Activated naive CD4-positive, alpha-beta T cell treated with anti-CD3 and anti-CD28 coated beads, Interleukin-2, amount 50 U/mL, for 24 hours (primary cell): ENCODE data around the gene PARP3.
"Not testable (repeated sequence)": the region's sequence is repeated elsewhere in the genome, so short reads cannot be mapped to it uniquely, and the experiment has no call there.

Experiments used
- H3K27ac Mint-ChIP-seq: one replicate; pipeline ENCODE4 v1.8.0; 2021; ENCODE audit warnings: mild to moderate bottlenecking, mixed read lengths
- H3K27me3 Mint-ChIP-seq: one replicate; pipeline ENCODE4 v1.8.0; 2021; ENCODE audit warnings: mixed read lengths
- H3K36me3 Mint-ChIP-seq: one replicate; pipeline ENCODE4 v1.8.0; 2021; ENCODE audit warnings: mixed read lengths
- H3K4me1 Mint-ChIP-seq: one replicate; pipeline ENCODE4 v1.8.0; 2021; ENCODE audit warnings: mixed read lengths
- H3K4me3 Mint-ChIP-seq: one replicate; pipeline ENCODE4 v1.8.0; 2021; ENCODE audit warnings: mild to moderate bottlenecking, mixed read lengths
- H3K9me3 Mint-ChIP-seq: one replicate; pipeline ENCODE4 v1.8.0; 2021; ENCODE audit warnings: mixed read lengths

PARP3 gene

GRCh38 chr3:51941798-51942602 lies at the start of gene PARP3, which contains the start of gene RRP9:
TSS of gene PARP3 (plus strand) at chr3:51942363. CDS start at chr3:51943356, 993 bp downstream.
TSS of gene RRP9 (minus strand) at chr3:51941904. CDS start at chr3:51941867, 37 bp downstream.
- Mint-ChIP-seq H3K27me3 (no peaks in the 10 kb centered on the region), H3K36me3 (peaks cover 14% of the 10 kb centered on the region), H3K4me1 (peaks cover 33% of the 10 kb centered on the region), H3K4me3 (peak within 1 kb of the TSS; percentile 98), H3K9me3 (no peaks in the 10 kb centered on the region), H3K27ac (peak within 1 kb of the TSS; percentile 92)

- H3K9me3 Mint-ChIP-seq, result no peaks in the 10 kb centered on the region
- peaks cover 20% of the 10 kb centered on the region for H3K27me3 Mint-ChIP-seq
- no peaks in the 10 kb centered on the region for H3K36me3 Mint-ChIP-seq
Observed at GRCh38 chr3:51894391-51894790, 47.8 kb upstream of the PARP3 start.

GRCh38 chr3:51894939-51895338 lies 47.2 kb upstream of the PARP3 start:
- peaks cover 9% of the 10 kb centered on the region for H3K4me1 Mint-ChIP-seq
- no peak overlapping the region for H3K27ac Mint-ChIP-seq
- H3K27me3 Mint-ChIP-seq, result peaks cover 20% of the 10 kb centered on the region
- H3K9me3 Mint-ChIP-seq, result no peaks in the 10 kb centered on the region
- H3K4me3 Mint-ChIP-seq, result no peak overlapping the region
- H3K36me3 Mint-ChIP-seq, result no peaks in the 10 kb centered on the region

More at GRCh38 chr3:51894391-51894790, 47.8 kb upstream of the PARP3 start:
- peaks cover 9% of the 10 kb centered on the region for H3K4me1 Mint-ChIP-seq
- H3K27ac Mint-ChIP-seq, result no peak overlapping the region
- H3K4me3 Mint-ChIP-seq, result no peak overlapping the region

- Mint-ChIP-seq H3K27ac (no peak overlapping the region), H3K4me1 (peaks cover 2% of the 10 kb centered on the region), H3K27me3 (peaks cover 19% of the 10 kb centered on the region), H3K9me3 (no peaks in the 10 kb centered on the region), H3K4me3 (no peak overlapping the region), H3K36me3 (no peaks in the 10 kb centered on the region)
Observed at GRCh38 chr3:51896607-51897305, 45.4 kb upstream of the PARP3 start.

- H3K27me3 Mint-ChIP-seq, result peaks cover 19% of the 10 kb centered on the region
Observed at GRCh38 chr3:51897391-51897790, 44.8 kb upstream of the PARP3 start.

GRCh38 chr3:51900043-51900442 lies 42.1 kb upstream of the PARP3 start:
- H3K4me1 Mint-ChIP-seq, H3K9me3 Mint-ChIP-seq, H3K36me3 Mint-ChIP-seq, H3K27ac Mint-ChIP-seq, H3K4me3 Mint-ChIP-seq: not testable (repeated sequence)
- peaks cover 20% of the 10 kb centered on the region for H3K27me3 Mint-ChIP-seq

More at GRCh38 chr3:51897391-51897790, 44.8 kb upstream of the PARP3 start:
- H3K9me3 Mint-ChIP-seq, result no peaks in the 10 kb centered on the region
- H3K4me3 Mint-ChIP-seq, result no peak overlapping the region
- no peaks in the 10 kb centered on the region for H3K4me1 Mint-ChIP-seq
- H3K36me3 Mint-ChIP-seq, result no peaks in the 10 kb centered on the region
- H3K27ac Mint-ChIP-seq, result no peak overlapping the region

- H3K27me3 Mint-ChIP-seq, result peaks cover 21% of the 10 kb centered on the region
- H3K9me3 Mint-ChIP-seq, H3K4me1 Mint-ChIP-seq, H3K4me3 Mint-ChIP-seq, H3K27ac Mint-ChIP-seq, H3K36me3 Mint-ChIP-seq: not testable (repeated sequence)
Observed at GRCh38 chr3:51902361-51902760, 39.8 kb upstream of the PARP3 start.

- H3K36me3 Mint-ChIP-seq, result peaks cover 8% of the 10 kb centered on the region
- H3K4me1 Mint-ChIP-seq, result no peaks in the 10 kb centered on the region
- H3K27me3 Mint-ChIP-seq, result peaks cover 14% of the 10 kb centered on the region
- no peak overlapping the region for H3K4me3 Mint-ChIP-seq
- H3K27ac Mint-ChIP-seq, result no peak overlapping the region
- H3K9me3 Mint-ChIP-seq, result no peaks in the 10 kb centered on the region
Observed at GRCh38 chr3:51904034-51904823, 37.9 kb upstream of the PARP3 start.

- H3K36me3 Mint-ChIP-seq, result peaks cover 10% of the 10 kb centered on the region
Observed at GRCh38 chr3:51908026-51908425, 34.1 kb upstream of the PARP3 start.

GRCh38 chr3:51916418-51916817 lies 25.7 kb upstream of the PARP3 start:
- Mint-ChIP-seq H3K4me3 (no peak overlapping the region), H3K27me3 (peaks cover 3% of the 10 kb centered on the region), H3K27ac (no peak overlapping the region), H3K36me3 (no peaks in the 10 kb centered on the region), H3K9me3 (no peaks in the 10 kb centered on the region), H3K4me1 (no peaks in the 10 kb centered on the region)

More at GRCh38 chr3:51908026-51908425, 34.1 kb upstream of the PARP3 start:
- H3K4me1 Mint-ChIP-seq, result no peaks in the 10 kb centered on the region
- no peaks in the 10 kb centered on the region for H3K9me3 Mint-ChIP-seq
- H3K4me3 Mint-ChIP-seq, result no peak overlapping the region
- H3K27me3 Mint-ChIP-seq, result peaks cover 10% of the 10 kb centered on the region
- H3K27ac Mint-ChIP-seq, result no peak overlapping the region

GRCh38 chr3:51921081-51921578 lies 21.0 kb upstream of the PARP3 start:
- Mint-ChIP-seq H3K27ac (no peak overlapping the region), H3K9me3 (no peaks in the 10 kb centered on the region), H3K4me1 (no peaks in the 10 kb centered on the region), H3K4me3 (no peak overlapping the region), H3K27me3 (peaks cover 3% of the 10 kb centered on the region), H3K36me3 (no peaks in the 10 kb centered on the region)

GRCh38 chr3:51927061-51927977 lies 14.8 kb upstream of the PARP3 start:
- no peaks in the 10 kb centered on the region for H3K4me1 Mint-ChIP-seq

GRCh38 chr3:51928438-51928837 lies 13.7 kb upstream of the PARP3 start:
- Mint-ChIP-seq H3K27ac (no peak overlapping the region), H3K36me3 (no peaks in the 10 kb centered on the region), H3K4me1 (no peaks in the 10 kb centered on the region), H3K9me3 (no peaks in the 10 kb centered on the region), H3K4me3 (no peak overlapping the region), H3K27me3 (no peaks in the 10 kb centered on the region)

More at GRCh38 chr3:51927061-51927977, 14.8 kb upstream of the PARP3 start:
- Mint-ChIP-seq H3K9me3 (no peaks in the 10 kb centered on the region), H3K4me3 (no peak overlapping the region), H3K27me3 (no peaks in the 10 kb centered on the region), H3K27ac (no peak overlapping the region), H3K36me3 (no peaks in the 10 kb centered on the region)

GRCh38 chr3:51928981-51929380 lies 13.2 kb upstream of the PARP3 start:
- H3K27me3 Mint-ChIP-seq, H3K9me3 Mint-ChIP-seq, H3K36me3 Mint-ChIP-seq, H3K27ac Mint-ChIP-seq, H3K4me1 Mint-ChIP-seq, H3K4me3 Mint-ChIP-seq: not testable (repeated sequence)
